Measurements from ENCODE around the gene LCN15. TPM values are rescaled to one million over a fixed set of nuclear protein-coding genes. Genes with fewer than 3 reads are reported as not detected.
"Not testable (repeated sequence)": the region's sequence is repeated elsewhere in the genome, so short reads cannot be mapped to it uniquely, and the experiment has no call there.

LCN15 gene
- total RNA-seq, 2 donors from 2014 or later = not detected

- no peak overlapping the region for H3K4me3 ChIP-seq
- H3K4me1 ChIP-seq (ENCODE audit: control insufficient read depth in 1 of 2, low read depth in 2 of 2) = peaks cover 24 to 31% of the 10 kb centered on the region in 2 donors
- no peaks in the 10 kb centered on the region for H3K9me3 ChIP-seq
- no peaks in the 10 kb centered on the region for H3K36me3 ChIP-seq
- H3K27me3 ChIP-seq (replicated peaks; ENCODE audit: insufficient read depth) = peaks cover 7% of the 10 kb centered on the region
- DNase-seq (ENCODE audit: low spot score) (no peak), ATAC-seq (ENCODE audit: insufficient number of reproducible peaks, low FRiP score, low read depth) (no peak)
- TF ChIP-seq CTCF (IDR thresholded peaks at IDR 0.05) = no peak
- no peak overlapping the region for H3K27ac ChIP-seq
Measured at GRCh38 chr9:136803551-136804508, 39.5 kb upstream of the LCN15 start.

GRCh38 chr9:136803009-136803550 is 38.8 kb upstream of the LCN15 start:
- DNase-seq (ENCODE audit: low spot score); H3K27ac ChIP-seq; H3K4me3 ChIP-seq; H3K36me3 ChIP-seq; H3K27me3 ChIP-seq (replicated peaks; ENCODE audit: insufficient read depth); H3K9me3 ChIP-seq; ATAC-seq (ENCODE audit: insufficient number of reproducible peaks, low FRiP score, low read depth): not testable (repeated sequence)
- H3K4me1 ChIP-seq (ENCODE audit: control insufficient read depth in 1 of 2, low read depth in 2 of 2) = peaks cover 22 to 28% of the 10 kb centered on the region in 2 donors

DNA sequence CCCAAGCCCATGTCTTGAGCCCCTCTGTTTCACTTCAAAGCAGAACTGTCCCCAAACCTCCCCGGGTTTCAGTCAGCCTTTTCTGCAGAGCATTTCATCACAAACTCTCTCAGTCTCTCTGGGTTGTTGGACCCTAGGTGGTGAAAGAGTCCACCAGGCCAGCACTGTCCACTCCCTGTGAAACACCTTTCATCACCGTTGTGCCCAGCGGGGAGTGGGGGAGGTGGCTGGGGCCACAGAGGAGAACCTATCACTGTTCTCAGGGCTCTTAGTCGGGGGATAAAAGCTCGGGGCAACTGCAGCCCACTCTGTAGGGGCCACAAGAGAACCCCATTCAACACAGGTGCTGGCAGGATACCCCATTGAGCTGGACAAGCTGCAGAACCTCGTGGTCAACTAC is 38.0 kb upstream of the LCN15 start:
- Histone ChIP-seq H3K4me1 (ENCODE audit: control insufficient read depth in 1 of 2, low read depth in 2 of 2) (peaks cover 22 to 27% of the 10 kb centered on the region in 2 donors), H3K36me3 (no peaks in the 10 kb centered on the region), H3K9me3 (no peaks in the 10 kb centered on the region), H3K27ac (no peak overlapping the region), H3K4me3 (no peak overlapping the region), H3K27me3 (replicated peaks; ENCODE audit: insufficient read depth) (peaks cover 7% of the 10 kb centered on the region)
- no peak for DNase-seq (ENCODE audit: low spot score)
- no peak for ATAC-seq (ENCODE audit: insufficient number of reproducible peaks, low FRiP score, low read depth)
- no peak for TF ChIP-seq CTCF (IDR thresholded peaks at IDR 0.05)

- Histone ChIP-seq H3K4me1 (ENCODE audit: control insufficient read depth in 1 of 2, low read depth in 2 of 2) (peaks cover 14 to 15% of the 10 kb centered on the region in 2 donors), H3K27me3 (replicated peaks; ENCODE audit: insufficient read depth) (peaks cover 7% of the 10 kb centered on the region), H3K27ac (no peak overlapping the region), H3K9me3 (no peaks in the 10 kb centered on the region), H3K36me3 (no peaks in the 10 kb centered on the region), H3K4me3 (peak overlapping the region; percentile 62)
- DNase-seq (ENCODE audit: low spot score) (no peak), ATAC-seq (ENCODE audit: insufficient number of reproducible peaks, low FRiP score, low read depth) (no peak)
- no peak for TF ChIP-seq CTCF (IDR thresholded peaks at IDR 0.05)
Measured at GRCh38 chr9:136799854-136800657, 35.7 kb upstream of the LCN15 start.

GRCh38 chr9:136799079-136799853 is 34.9 kb upstream of the LCN15 start:
- Histone ChIP-seq H3K9me3 (no peaks in the 10 kb centered on the region), H3K4me1 (ENCODE audit: control insufficient read depth in 1 of 2, low read depth in 2 of 2) (peaks cover 14 to 15% of the 10 kb centered on the region in 2 donors), H3K27me3 (replicated peaks; ENCODE audit: insufficient read depth) (peaks cover 7% of the 10 kb centered on the region), H3K27ac (no peak overlapping the region), H3K36me3 (no peaks in the 10 kb centered on the region), H3K4me3 (peak overlapping the region; percentile 62)
- ATAC-seq (ENCODE audit: insufficient number of reproducible peaks, low FRiP score, low read depth) = no peak
- TF ChIP-seq CTCF (IDR thresholded peaks at IDR 0.05) = no peak
- DNase-seq (ENCODE audit: low spot score) = no peak

Measured in thoracic aorta (tissue), 2 donors.